SK-N-SH (cell line): ENCODE measurements around the gene ST3GAL2. TPM values are rescaled to one million over a fixed set of nuclear protein-coding genes. Genes with fewer than 3 reads are reported as not detected.

Experiments used
- CTCF ChIA-PET: fragments of 300-600, 350-600 bp; formaldehyde crosslinking; extraction: SDS; loops from one replicate; lab custom pipeline; 2021; lab: Yijun Ruan, JAX
- POLR2A ChIA-PET: fragments of 350-600 bp; sonication (Branson Sonifier 250); formaldehyde crosslinking; extraction: SDS; loops from one replicate; lab custom pipeline; 2020; ENCODE audit warnings: antibody characterized with exemption, inconsistent platforms; lab: Yijun Ruan, JAX
- DNase-seq: peaks from one replicate; pipeline ENCODE4 v3.0.0; 2012
- H2AFZ ChIP-seq: fragments of 200-600 bp; sonication (generic); 2 replicates; pipeline ENCODE4 v1.8.1; 2016; ENCODE audit warnings: antibody characterized with exemption, mild to moderate bottlenecking, low read depth
- H3F3A ChIP-seq: fragments of 200-600 bp; sonication (generic); replicated peaks from 2 replicates; pipeline ENCODE3; 2016; ENCODE audit warnings: antibody characterized with exemption, mild to moderate bottlenecking; ENCODE audit not compliant: insufficient read depth
- H3K27ac ChIP-seq, 2 experiments: fragments of 200-500 bp in 1 of 2; fragments of 200-600 bp in 1 of 2; sonication (Bioruptor generic) in 1 of 2; sonication (generic), shearing (Covaris generic) in 1 of 2; 2 replicates each; pipeline versions ENCODE4 v1.5.1 to v1.6.1; 2014 to 2016; ENCODE audit warnings: low read depth in 2 of 2, inconsistent platforms in 1 of 2, low read length in 1 of 2, mild to moderate bottlenecking in 1 of 2, mixed read lengths in 1 of 2
- H3K27me3 ChIP-seq: fragments of 200-600 bp; sonication (generic), shearing (Covaris generic); 2 replicates; pipeline ENCODE4 v1.6.1; 2016; ENCODE audit warnings: mixed run types; ENCODE audit not compliant: insufficient read depth
- H3K36me3 ChIP-seq, 2 experiments: fragments of 200-500 bp in 1 of 2; fragments of 200-600 bp in 1 of 2; sonication (Bioruptor generic) in 1 of 2; sonication (generic) in 1 of 2; replicated peaks in 1 of 2; 2 replicates each; pipeline versions ENCODE3 to v1.5.1; 2014 to 2016; ENCODE audit warnings: low read length in 1 of 2, mild to moderate bottlenecking in 1 of 2; ENCODE audit not compliant: insufficient read depth in 2 of 2, control insufficient read depth in 1 of 2
- H3K4me1 ChIP-seq, 2 experiments: fragments of 200-500 bp in 1 of 2; fragments of 200-600 bp in 1 of 2; sonication (Bioruptor generic) in 1 of 2; sonication (generic), shearing (Covaris generic) in 1 of 2; 2 replicates each; pipeline versions ENCODE4 v1.5.1 to v1.6.1; 2014 to 2016; ENCODE audit warnings: low read depth in 1 of 2, low read length in 1 of 2, mixed run types in 1 of 2; ENCODE audit not compliant: insufficient read depth in 2 of 2, control insufficient read depth in 1 of 2
- H3K4me2 ChIP-seq: fragments of 200-600 bp; sonication (generic), shearing (Covaris generic); 2 replicates; pipeline ENCODE4 v1.6.1; 2017; ENCODE audit warnings: mixed run types
- H3K4me3 ChIP-seq, 2 experiments: fragments of 200-500 bp in 1 of 2; fragments of 200-600 bp in 1 of 2; sonication (Bioruptor generic) in 1 of 2; sonication (generic), shearing (Covaris generic) in 1 of 2; 2 replicates each; pipeline versions ENCODE4 v1.5.1 to v1.8.1; 2014 to 2016; ENCODE audit warnings: low read depth in 2 of 2, inconsistent platforms in 1 of 2, low read length in 1 of 2, mild to moderate bottlenecking in 1 of 2, mixed read lengths in 1 of 2, moderate library complexity in 1 of 2
- H3K79me2 ChIP-seq: fragments of 200-600 bp; sonication (generic); 2 replicates; pipeline ENCODE4 v1.8.1; 2017; ENCODE audit warnings: mild to moderate bottlenecking; ENCODE audit not compliant: insufficient read depth
- H3K9ac ChIP-seq: fragments of 200-600 bp; sonication (generic); 2 replicates; pipeline ENCODE4 v1.6.1; 2017; ENCODE audit warnings: mixed run types
- H3K9me2 ChIP-seq: fragments of 200-600 bp; sonication (generic); 2 replicates; pipeline ENCODE4 v1.6.1; 2017; ENCODE audit warnings: mixed run types
- H3K9me3 ChIP-seq: fragments of 200-600 bp; sonication (generic); 2 replicates; pipeline ENCODE4 v1.6.1; 2017; ENCODE audit warnings: mixed run types, mild to moderate bottlenecking, moderate library complexity
- H4K20me1 ChIP-seq: fragments of 200-600 bp; sonication (generic); 2 replicates; pipeline ENCODE4 v1.6.1; 2017; ENCODE audit warnings: mild to moderate bottlenecking, mixed run types; ENCODE audit not compliant: insufficient read depth
- CHD2 ChIP-seq: fragments of 150-350 bp; IDR thresholded peaks from 2 replicates; pipeline ENCODE4 v1.6.1; 2018; ENCODE audit warnings: low read length; ENCODE audit not compliant: partially characterized antibody
- ELF1 ChIP-seq: IDR thresholded peaks from 2 replicates; pipeline ENCODE4 v1.4.0; 2012
- EP300 ChIP-seq, 2 experiments: IDR thresholded peaks; 2 replicates each; pipeline versions ENCODE4 v1.4.0 to v1.6.1; 2012; ENCODE audit warnings: borderline replicate concordance in 1 of 2, low read depth in 1 of 2, low read length in 1 of 2
- FOSL2 ChIP-seq: IDR thresholded peaks from 2 replicates; pipeline ENCODE4 v1.4.0; 2012; ENCODE audit warnings: low read depth, mild to moderate bottlenecking, moderate library complexity, borderline replicate concordance
- FOXJ3 ChIP-seq: sonication (generic); formaldehyde crosslinking; IDR thresholded peaks from 2 replicates; pipeline ENCODE4 v1.5.1; 2020; ENCODE audit warnings: mild to moderate bottlenecking, missing genetic modification reagents
- GABPA ChIP-seq: IDR thresholded peaks from 2 replicates; pipeline ENCODE4 v1.4.0; 2012; ENCODE audit warnings: low read depth, mild to moderate bottlenecking
- GATA2 ChIP-seq: sonication (generic); formaldehyde crosslinking; IDR thresholded peaks from 2 replicates; pipeline ENCODE4 v1.5.0; 2020; ENCODE audit warnings: mild to moderate bottlenecking, missing genetic modification reagents
- MEF2A ChIP-seq: IDR thresholded peaks from 2 replicates; pipeline ENCODE4 v1.4.0; 2012; ENCODE audit warnings: low read depth, borderline replicate concordance
- NFIC ChIP-seq: IDR thresholded peaks from 2 replicates; pipeline ENCODE4 v1.4.0; 2012; ENCODE audit warnings: borderline replicate concordance
- NRF1 ChIP-seq: IDR thresholded peaks from 2 replicates; pipeline ENCODE4 v1.6.1; 2012; ENCODE audit warnings: low read depth, mild to moderate bottlenecking, low read length
- RAD21 ChIP-seq: IDR thresholded peaks from 2 replicates; pipeline ENCODE4 v1.6.1; 2012; ENCODE audit warnings: mild to moderate bottlenecking, low read length
- RCOR1 ChIP-seq: fragments of 150-350 bp; IDR thresholded peaks from 2 replicates; pipeline ENCODE4 v1.6.1; 2017; ENCODE audit warnings: antibody characterized with exemption, low read length
- SIN3A ChIP-seq: IDR thresholded peaks from 2 replicates; pipeline ENCODE4 v1.6.1; 2012; ENCODE audit warnings: low read depth, mild to moderate bottlenecking, low read length, moderate library complexity, borderline replicate concordance
- SMC3 ChIP-seq: IDR thresholded peaks from 2 replicates; pipeline ENCODE4 v1.6.1; 2012; ENCODE audit warnings: low read depth, low read length, improper control_type of control experiment
- TCF12 ChIP-seq: IDR thresholded peaks from 2 replicates; pipeline ENCODE4 v1.4.0; 2012
- WGBS: methylation state at CpG from one replicate; pipeline ENCODE4 v1.1.6; 2017; ENCODE audit warnings: low lambda C conversion rate; 5-methylcytosine and 5-hydroxymethylcytosine counted together
- polyA plus RNA-seq, 3 experiments: library from polyadenylated mRNA; depleted of rRNA; stranded (reverse); fragments of >200 nt; gene quantifications; 2 replicates each; pipeline ENCODE4 v1.2.3, GENCODE V29; 2012
- TF ChIP-seq, protein P1 (sequence below): IDR thresholded peaks from 2 replicates; pipeline ENCODE4 v1.6.1; 2012; ENCODE audit warnings: mild to moderate bottlenecking, low read depth, low read length, moderate library complexity
- TF ChIP-seq, protein P2 (sequence below): fragments of 200-600 bp; sonication (generic); IDR thresholded peaks from 2 replicates; pipeline ENCODE4 v1.6.1; 2017; ENCODE audit warnings: antibody characterized with exemption, mild to moderate bottlenecking, moderate library complexity

ST3GAL2 gene
- polyA plus RNA-seq, 1 of the 3 experiments (the other 2 are of a cell fraction) = 19.9 TPM

DNA sequence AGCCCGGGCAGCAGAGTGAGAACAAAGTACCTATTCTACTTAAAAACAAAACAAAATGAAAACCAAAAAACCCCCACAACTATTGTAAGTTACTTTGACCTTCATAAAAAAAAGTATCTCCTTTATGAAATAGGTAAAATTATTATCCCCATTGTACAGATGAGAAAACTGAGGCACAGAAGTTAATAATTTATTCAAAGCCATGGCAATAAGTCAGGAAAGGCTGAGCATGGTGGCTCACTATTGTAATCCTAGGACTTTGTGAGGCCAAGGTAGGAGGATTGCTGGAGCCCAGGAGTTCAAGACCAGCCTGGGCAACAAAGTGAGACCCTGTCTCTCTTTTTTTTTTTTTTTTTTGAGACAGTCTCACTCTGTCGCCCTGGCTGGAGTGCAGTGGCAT is 46.0 kb upstream of the ST3GAL2 start:
- TF ChIP-seq CHD2 = no peak
- TF ChIP-seq ELF1 = no peak
- no peak for TF ChIP-seq SMC3
- no peak for TF ChIP-seq FOXJ3 (CRISPR knock-in tag)
- TF ChIP-seq FOSL2 = no peak
- no peak for TF ChIP-seq NRF1
- TF ChIP-seq EP300 (IDR thresholded peaks at IDR 0.05; ENCODE audit: borderline replicate concordance in 1 of 2, low read depth in 1 of 2, low read length in 1 of 2) = no peak
- TF ChIP-seq, all 33 proteins: peak for 0
- POLR2A ChIA-PET = interaction anchor here (0.7 kb wide), 1 partner anchor 104 kb away, joined by 4 read pairs; no protein-coding TSS in a partner anchor
- no peak for DNase-seq
- Histone ChIP-seq H3F3A (peaks cover 19% of the 10 kb centered on the region), H3K79me2 (no peaks in the 10 kb centered on the region), H3K27me3 (no peaks in the 10 kb centered on the region), H3K27ac (no peak overlapping the region), H4K20me1 (no peaks in the 10 kb centered on the region), H3K36me3 (peaks cover 13 to 36% of the 10 kb centered on the region in 2 experiments), H3K4me1 (peaks cover 0 to 5% of the 10 kb centered on the region in 2 experiments; a peak in 1 of 4 replicates), H3K4me3 (no peak overlapping the region), H2AFZ (no peak overlapping the region), H3K9me2 (no peaks in the 10 kb centered on the region), H3K9ac (no peak overlapping the region), H3K9me3 (no peaks in the 10 kb centered on the region), H3K4me2 (no peak overlapping the region)
- 100% methylated on average over 2 of the region's 2 CpGs for WGBS
- CTCF ChIA-PET = interaction anchor here (1.1 to 1.7 kb wide), 2 partner anchors 14 to 31 kb away, joined by 3 to 9 read pairs; partner anchors contain the start of gene FCSK

DNA sequence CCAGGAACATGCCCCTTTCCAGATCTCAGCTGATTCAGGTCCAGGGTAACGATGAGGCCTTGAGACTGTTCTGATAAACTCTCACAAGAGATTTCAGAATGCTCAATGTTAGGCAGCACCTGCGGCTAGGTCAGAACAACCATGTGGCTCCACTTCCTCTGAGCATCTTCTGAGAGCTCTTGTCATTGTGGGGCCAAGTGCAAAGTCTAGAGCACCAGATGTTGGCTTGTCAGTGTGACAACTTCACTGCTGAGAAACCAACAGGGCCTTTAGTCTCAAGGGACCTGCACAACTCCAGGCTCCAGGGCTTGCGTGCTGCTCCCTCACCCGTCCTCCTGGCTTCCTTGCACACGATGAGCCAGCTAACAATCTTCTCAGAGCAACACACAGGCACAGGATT is 44.5 kb upstream of the ST3GAL2 start:
- ChIA-PET CTCF (interaction anchor here (1.0 to 1.7 kb wide), 2 partner anchors 11 to 12 kb away, joined by 3 to 9 read pairs; no protein-coding TSS in a partner anchor), POLR2A (no interaction called here)
- Histone ChIP-seq H3K27ac (no peak overlapping the region), H3K4me2 (no peak overlapping the region), H3K4me3 (no peak overlapping the region), H3K79me2 (no peaks in the 10 kb centered on the region), H3K9ac (no peak overlapping the region), H3F3A (peaks cover 19% of the 10 kb centered on the region), H4K20me1 (no peaks in the 10 kb centered on the region), H2AFZ (no peak overlapping the region), H3K36me3 (peaks cover 13 to 50% of the 10 kb centered on the region in 2 experiments), H3K9me2 (no peaks in the 10 kb centered on the region), H3K9me3 (no peaks in the 10 kb centered on the region), H3K27me3 (no peaks in the 10 kb centered on the region), H3K4me1 (peaks cover 0 to 5% of the 10 kb centered on the region in 2 experiments; a peak in 1 of 4 replicates)
- TF ChIP-seq TCF12 (no peak), SIN3A (no peak), MEF2A (no peak), ELF1 (no peak), SMC3 (no peak), GATA2 (CRISPR knock-in tag) (no peak), RCOR1 (no peak), RAD21 (no peak), NFIC (no peak), FOXJ3 (CRISPR knock-in tag) (no peak), GABPA (no peak)
- TF ChIP-seq, protein P1, sequence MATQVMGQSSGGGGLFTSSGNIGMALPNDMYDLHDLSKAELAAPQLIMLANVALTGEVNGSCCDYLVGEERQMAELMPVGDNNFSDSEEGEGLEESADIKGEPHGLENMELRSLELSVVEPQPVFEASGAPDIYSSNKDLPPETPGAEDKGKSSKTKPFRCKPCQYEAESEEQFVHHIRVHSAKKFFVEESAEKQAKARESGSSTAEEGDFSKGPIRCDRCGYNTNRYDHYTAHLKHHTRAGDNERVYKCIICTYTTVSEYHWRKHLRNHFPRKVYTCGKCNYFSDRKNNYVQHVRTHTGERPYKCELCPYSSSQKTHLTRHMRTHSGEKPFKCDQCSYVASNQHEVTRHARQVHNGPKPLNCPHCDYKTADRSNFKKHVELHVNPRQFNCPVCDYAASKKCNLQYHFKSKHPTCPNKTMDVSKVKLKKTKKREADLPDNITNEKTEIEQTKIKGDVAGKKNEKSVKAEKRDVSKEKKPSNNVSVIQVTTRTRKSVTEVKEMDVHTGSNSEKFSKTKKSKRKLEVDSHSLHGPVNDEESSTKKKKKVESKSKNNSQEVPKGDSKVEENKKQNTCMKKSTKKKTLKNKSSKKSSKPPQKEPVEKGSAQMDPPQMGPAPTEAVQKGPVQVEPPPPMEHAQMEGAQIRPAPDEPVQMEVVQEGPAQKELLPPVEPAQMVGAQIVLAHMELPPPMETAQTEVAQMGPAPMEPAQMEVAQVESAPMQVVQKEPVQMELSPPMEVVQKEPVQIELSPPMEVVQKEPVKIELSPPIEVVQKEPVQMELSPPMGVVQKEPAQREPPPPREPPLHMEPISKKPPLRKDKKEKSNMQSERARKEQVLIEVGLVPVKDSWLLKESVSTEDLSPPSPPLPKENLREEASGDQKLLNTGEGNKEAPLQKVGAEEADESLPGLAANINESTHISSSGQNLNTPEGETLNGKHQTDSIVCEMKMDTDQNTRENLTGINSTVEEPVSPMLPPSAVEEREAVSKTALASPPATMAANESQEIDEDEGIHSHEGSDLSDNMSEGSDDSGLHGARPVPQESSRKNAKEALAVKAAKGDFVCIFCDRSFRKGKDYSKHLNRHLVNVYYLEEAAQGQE = no peak
- TF ChIP-seq, protein P2, sequence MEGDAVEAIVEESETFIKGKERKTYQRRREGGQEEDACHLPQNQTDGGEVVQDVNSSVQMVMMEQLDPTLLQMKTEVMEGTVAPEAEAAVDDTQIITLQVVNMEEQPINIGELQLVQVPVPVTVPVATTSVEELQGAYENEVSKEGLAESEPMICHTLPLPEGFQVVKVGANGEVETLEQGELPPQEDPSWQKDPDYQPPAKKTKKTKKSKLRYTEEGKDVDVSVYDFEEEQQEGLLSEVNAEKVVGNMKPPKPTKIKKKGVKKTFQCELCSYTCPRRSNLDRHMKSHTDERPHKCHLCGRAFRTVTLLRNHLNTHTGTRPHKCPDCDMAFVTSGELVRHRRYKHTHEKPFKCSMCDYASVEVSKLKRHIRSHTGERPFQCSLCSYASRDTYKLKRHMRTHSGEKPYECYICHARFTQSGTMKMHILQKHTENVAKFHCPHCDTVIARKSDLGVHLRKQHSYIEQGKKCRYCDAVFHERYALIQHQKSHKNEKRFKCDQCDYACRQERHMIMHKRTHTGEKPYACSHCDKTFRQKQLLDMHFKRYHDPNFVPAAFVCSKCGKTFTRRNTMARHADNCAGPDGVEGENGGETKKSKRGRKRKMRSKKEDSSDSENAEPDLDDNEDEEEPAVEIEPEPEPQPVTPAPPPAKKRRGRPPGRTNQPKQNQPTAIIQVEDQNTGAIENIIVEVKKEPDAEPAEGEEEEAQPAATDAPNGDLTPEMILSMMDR = no peak
- WGBS = 94% methylated on average over 5 of the region's 5 CpGs
- DNase-seq = no peak
